Panc1 (cell line): ENCODE results near the gene PDE11A.

ENCODE experiments used
- POLR2AphosphoS5 ChIP-seq: IDR thresholded peaks from 2 replicates; pipeline ENCODE4 v1.6.1; 2012; ENCODE audit warnings: mild to moderate bottlenecking, low read depth, low read length, moderate library complexity
- SIN3A ChIP-seq: IDR thresholded peaks from 2 replicates; pipeline ENCODE4 v1.6.1; 2012; ENCODE audit warnings: low read depth, mild to moderate bottlenecking, low read length, moderate library complexity, borderline replicate concordance; ENCODE audit not compliant: insufficient read depth
- TCF7L2 ChIP-seq: IDR thresholded peaks from 2 replicates; pipeline ENCODE4 v1.6.1; 2011; ENCODE audit warnings: mild to moderate bottlenecking, low read depth, low read length, inconsistent platforms
- TF ChIP-seq, protein P1 (sequence below): fragments of 450-650 bp; IDR thresholded peaks from 2 replicates; pipeline ENCODE4 v1.5.1; 2017; ENCODE audit warnings: mild to moderate bottlenecking
- TF ChIP-seq, protein P2 (sequence below), 2 experiments: IDR thresholded peaks; 2 replicates each; pipeline ENCODE4 v1.6.1; 2011 to 2012; ENCODE audit warnings: low read depth in 2 of 2, control low read depth in 1 of 2, low read length in 1 of 2, mild to moderate bottlenecking in 1 of 2, moderate library complexity in 1 of 2; ENCODE audit not compliant: insufficient read depth in 1 of 2

DNA sequence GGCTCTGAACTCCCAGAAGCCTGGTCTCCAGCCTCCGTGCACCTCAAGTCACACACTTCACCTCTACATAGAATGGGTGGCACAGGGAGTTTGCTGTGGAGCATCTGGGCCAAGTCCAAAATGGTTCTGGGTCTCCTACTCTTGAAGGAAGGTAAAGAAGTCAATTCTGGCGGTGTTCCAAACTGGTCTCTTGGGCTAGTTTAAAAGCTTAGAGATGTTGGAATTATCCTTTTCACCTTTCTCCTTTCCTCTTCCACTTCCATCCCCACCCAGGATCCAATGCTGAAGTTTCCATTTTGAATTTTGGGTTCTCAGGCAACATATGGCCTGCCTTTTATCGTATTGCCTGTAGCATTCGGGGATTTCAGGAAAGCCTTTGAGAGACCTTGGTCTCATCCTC is 325.2 kb downstream of the PDE11A start:
- TF ChIP-seq, protein P1, sequence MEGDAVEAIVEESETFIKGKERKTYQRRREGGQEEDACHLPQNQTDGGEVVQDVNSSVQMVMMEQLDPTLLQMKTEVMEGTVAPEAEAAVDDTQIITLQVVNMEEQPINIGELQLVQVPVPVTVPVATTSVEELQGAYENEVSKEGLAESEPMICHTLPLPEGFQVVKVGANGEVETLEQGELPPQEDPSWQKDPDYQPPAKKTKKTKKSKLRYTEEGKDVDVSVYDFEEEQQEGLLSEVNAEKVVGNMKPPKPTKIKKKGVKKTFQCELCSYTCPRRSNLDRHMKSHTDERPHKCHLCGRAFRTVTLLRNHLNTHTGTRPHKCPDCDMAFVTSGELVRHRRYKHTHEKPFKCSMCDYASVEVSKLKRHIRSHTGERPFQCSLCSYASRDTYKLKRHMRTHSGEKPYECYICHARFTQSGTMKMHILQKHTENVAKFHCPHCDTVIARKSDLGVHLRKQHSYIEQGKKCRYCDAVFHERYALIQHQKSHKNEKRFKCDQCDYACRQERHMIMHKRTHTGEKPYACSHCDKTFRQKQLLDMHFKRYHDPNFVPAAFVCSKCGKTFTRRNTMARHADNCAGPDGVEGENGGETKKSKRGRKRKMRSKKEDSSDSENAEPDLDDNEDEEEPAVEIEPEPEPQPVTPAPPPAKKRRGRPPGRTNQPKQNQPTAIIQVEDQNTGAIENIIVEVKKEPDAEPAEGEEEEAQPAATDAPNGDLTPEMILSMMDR = no peak
- no peak for TF ChIP-seq POLR2AphosphoS5
- TF ChIP-seq TCF7L2 = no peak
- TF ChIP-seq, protein P2, sequence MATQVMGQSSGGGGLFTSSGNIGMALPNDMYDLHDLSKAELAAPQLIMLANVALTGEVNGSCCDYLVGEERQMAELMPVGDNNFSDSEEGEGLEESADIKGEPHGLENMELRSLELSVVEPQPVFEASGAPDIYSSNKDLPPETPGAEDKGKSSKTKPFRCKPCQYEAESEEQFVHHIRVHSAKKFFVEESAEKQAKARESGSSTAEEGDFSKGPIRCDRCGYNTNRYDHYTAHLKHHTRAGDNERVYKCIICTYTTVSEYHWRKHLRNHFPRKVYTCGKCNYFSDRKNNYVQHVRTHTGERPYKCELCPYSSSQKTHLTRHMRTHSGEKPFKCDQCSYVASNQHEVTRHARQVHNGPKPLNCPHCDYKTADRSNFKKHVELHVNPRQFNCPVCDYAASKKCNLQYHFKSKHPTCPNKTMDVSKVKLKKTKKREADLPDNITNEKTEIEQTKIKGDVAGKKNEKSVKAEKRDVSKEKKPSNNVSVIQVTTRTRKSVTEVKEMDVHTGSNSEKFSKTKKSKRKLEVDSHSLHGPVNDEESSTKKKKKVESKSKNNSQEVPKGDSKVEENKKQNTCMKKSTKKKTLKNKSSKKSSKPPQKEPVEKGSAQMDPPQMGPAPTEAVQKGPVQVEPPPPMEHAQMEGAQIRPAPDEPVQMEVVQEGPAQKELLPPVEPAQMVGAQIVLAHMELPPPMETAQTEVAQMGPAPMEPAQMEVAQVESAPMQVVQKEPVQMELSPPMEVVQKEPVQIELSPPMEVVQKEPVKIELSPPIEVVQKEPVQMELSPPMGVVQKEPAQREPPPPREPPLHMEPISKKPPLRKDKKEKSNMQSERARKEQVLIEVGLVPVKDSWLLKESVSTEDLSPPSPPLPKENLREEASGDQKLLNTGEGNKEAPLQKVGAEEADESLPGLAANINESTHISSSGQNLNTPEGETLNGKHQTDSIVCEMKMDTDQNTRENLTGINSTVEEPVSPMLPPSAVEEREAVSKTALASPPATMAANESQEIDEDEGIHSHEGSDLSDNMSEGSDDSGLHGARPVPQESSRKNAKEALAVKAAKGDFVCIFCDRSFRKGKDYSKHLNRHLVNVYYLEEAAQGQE (IDR thresholded peaks at IDR 0.05; ENCODE audit: insufficient read depth in 1 of 2, low read depth in 2 of 2, low read length in 1 of 2) = no peak
- TF ChIP-seq SIN3A = no peak
